ENCODE data around the gene TRPM3.

The TRPM3 gene

DNA sequence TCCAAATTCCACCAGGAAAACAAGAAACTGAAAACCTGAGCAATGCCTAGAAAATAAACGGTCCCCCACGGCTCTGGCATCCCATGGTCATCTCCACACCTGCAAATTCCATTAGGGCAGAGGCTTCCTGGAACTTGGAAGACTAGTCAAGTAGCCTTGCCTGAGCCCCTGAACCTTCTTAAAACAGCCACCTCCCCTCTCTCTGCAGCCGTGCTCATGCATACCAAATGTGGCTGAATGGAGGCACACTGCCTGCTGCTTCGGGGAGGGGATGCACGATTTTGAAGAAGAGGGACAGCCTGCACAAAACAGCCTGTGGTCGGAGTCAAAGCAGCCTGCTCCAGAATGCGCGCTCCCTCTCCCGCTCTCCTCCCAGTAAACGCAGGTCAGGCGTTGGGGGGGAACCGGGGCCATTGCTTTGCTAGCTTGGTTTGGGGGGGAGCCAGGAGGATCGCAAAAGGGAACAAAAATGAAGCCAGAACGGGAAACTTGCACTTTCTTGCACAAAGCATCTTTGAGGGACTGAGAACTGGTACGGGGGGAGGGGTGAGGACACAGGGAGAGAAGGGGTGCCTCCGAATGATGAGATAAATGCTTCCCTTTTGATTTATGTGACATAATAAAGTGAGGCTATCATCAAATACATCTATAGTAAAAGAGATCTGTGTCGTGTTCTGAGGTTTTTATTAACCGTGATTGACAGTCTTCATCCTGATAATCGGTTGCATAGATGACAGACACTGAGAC is at the start of gene TRPM3:
TSS of gene TRPM3 (minus strand) at position 347 of the 747 bp plus-strand sequence. CDS start at position 80, 267 bp downstream.
- H3K36me3 ChIP-seq (ENCODE audit: control insufficient read depth in 5 of 5, insufficient read depth in 5 of 5, low read length in 5 of 5): no peaks in the 10 kb centered on the region
- H3K4me3 ChIP-seq (ENCODE audit: low read depth in 1 of 5, low read length in 5 of 5): peak within 1 kb of the TSS in 1 of 5 donors; percentile 0
- peaks cover 0 to 9% (median 0%) of the 10 kb centered on the region in 5 donors for H3K4me1 ChIP-seq (ENCODE audit: control insufficient read depth in 5 of 5, insufficient read depth in 5 of 5, low read length in 5 of 5)
- H3K27ac ChIP-seq (ENCODE audit: low read depth, low read length): no peak within 1 kb of the TSS
- H3K9me3 ChIP-seq (ENCODE audit: control insufficient read depth in 5 of 5, low read length in 5 of 5): no peaks in the 10 kb centered on the region
- H3K9ac ChIP-seq (ENCODE audit: low read length in 5 of 5): no peak within 1 kb of the TSS
- H3K27me3 ChIP-seq (ENCODE audit: control insufficient read depth in 5 of 5, insufficient read depth in 4 of 5, low read length in 5 of 5): peaks cover 0 to 18% (median 17%) of the 10 kb centered on the region in 5 donors

DNA sequence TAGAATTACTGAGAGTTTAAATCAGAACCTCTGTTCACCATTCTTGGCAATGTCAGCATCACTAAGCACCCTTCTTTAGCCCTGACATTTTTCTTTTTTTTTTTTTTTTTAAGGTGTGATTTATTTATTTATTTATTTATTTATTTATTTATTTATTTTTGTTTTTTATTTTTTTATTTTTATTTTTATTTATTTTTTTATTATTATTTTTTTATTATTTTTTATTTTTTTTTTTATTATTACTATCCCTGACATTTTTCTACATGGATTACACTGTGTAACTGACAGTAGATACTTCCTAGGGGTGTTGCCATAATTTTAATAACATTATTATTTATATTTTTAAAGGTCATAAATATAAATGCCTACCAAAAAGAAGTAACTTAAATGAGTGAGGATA is 47.0 kb upstream of the TRPM3 start:
- H3K4me1 ChIP-seq (ENCODE audit: control insufficient read depth in 5 of 5, insufficient read depth in 5 of 5, low read length in 5 of 5): no peaks in the 10 kb centered on the region
- no peak overlapping the region for H3K4me3 ChIP-seq (ENCODE audit: low read depth in 1 of 5, low read length in 5 of 5)
- no peaks in the 10 kb centered on the region for H3K36me3 ChIP-seq (ENCODE audit: control insufficient read depth in 5 of 5, insufficient read depth in 5 of 5, low read length in 5 of 5)
- no peak overlapping the region for H3K27ac ChIP-seq (ENCODE audit: low read depth, low read length)
- H3K9ac ChIP-seq (ENCODE audit: low read length in 5 of 5): no peak overlapping the region
- H3K9me3 ChIP-seq (ENCODE audit: control insufficient read depth in 5 of 5, low read length in 5 of 5): no peaks in the 10 kb centered on the region
- H3K27me3 ChIP-seq (ENCODE audit: control insufficient read depth in 5 of 5, insufficient read depth in 4 of 5, low read length in 5 of 5): no peaks in the 10 kb centered on the region

DNA sequence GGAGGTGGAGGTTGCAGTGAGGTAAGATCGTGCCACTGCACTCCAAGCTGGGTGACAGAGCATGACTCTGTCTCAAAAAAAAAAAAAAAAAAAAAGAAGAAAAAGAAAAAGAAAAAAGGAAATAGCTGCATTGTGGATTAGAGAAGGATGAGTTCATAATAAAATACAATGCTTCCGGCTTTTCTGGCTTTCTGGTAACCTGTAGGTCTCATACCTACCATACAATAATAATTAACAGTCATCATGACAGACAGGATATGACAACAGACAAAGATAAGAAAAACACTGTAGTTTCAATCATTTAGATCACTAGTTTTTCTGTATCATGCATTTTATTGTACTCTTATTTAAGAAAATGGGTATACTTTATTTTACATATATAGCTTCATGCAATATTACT is 40.7 kb upstream of the TRPM3 start:
- no peak overlapping the region for H3K9ac ChIP-seq (ENCODE audit: low read length in 5 of 5)
- no peaks in the 10 kb centered on the region for H3K27me3 ChIP-seq (ENCODE audit: control insufficient read depth in 5 of 5, insufficient read depth in 4 of 5, low read length in 5 of 5)
- no peaks in the 10 kb centered on the region for H3K4me1 ChIP-seq (ENCODE audit: control insufficient read depth in 5 of 5, insufficient read depth in 5 of 5, low read length in 5 of 5)
- no peaks in the 10 kb centered on the region for H3K36me3 ChIP-seq (ENCODE audit: control insufficient read depth in 5 of 5, insufficient read depth in 5 of 5, low read length in 5 of 5)
- H3K27ac ChIP-seq (ENCODE audit: low read depth, low read length): no peak overlapping the region
- no peak overlapping the region for H3K4me3 ChIP-seq (ENCODE audit: low read depth in 1 of 5, low read length in 5 of 5)
- peaks cover 0 to 3% (median 0%) of the 10 kb centered on the region in 5 donors for H3K9me3 ChIP-seq (ENCODE audit: control insufficient read depth in 5 of 5, low read length in 5 of 5)

DNA sequence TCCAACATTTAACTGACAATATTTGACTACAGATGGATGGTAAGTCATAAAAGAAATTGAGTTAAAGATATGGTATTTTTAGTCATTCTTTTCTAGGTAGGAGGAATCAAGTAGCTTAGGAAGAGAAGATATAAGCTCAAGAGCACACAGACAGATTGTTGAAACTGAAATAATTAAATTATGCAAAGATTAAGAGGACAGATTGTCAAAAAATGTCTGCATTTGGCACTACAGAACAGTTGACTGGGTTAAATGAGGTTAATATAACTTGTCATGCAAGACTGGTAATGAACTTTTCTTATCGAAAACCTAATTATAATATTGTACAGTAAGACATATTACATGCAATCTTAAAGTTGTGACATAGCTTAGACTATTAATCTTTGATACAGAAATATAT is 36.3 kb upstream of the TRPM3 start:
- Histone ChIP-seq H3K27me3 (ENCODE audit: control insufficient read depth in 5 of 5, insufficient read depth in 4 of 5, low read length in 5 of 5) (no peaks in the 10 kb centered on the region), H3K36me3 (ENCODE audit: control insufficient read depth in 5 of 5, insufficient read depth in 5 of 5, low read length in 5 of 5) (no peaks in the 10 kb centered on the region), H3K9me3 (ENCODE audit: control insufficient read depth in 5 of 5, low read length in 5 of 5) (peaks cover 0 to 3% (median 0%) of the 10 kb centered on the region in 5 donors), H3K9ac (ENCODE audit: low read length in 5 of 5) (no peak overlapping the region), H3K4me3 (ENCODE audit: low read depth in 1 of 5, low read length in 5 of 5) (no peak overlapping the region), H3K4me1 (ENCODE audit: control insufficient read depth in 5 of 5, insufficient read depth in 5 of 5, low read length in 5 of 5) (no peaks in the 10 kb centered on the region), H3K27ac (ENCODE audit: low read depth, low read length) (no peak overlapping the region)

DNA sequence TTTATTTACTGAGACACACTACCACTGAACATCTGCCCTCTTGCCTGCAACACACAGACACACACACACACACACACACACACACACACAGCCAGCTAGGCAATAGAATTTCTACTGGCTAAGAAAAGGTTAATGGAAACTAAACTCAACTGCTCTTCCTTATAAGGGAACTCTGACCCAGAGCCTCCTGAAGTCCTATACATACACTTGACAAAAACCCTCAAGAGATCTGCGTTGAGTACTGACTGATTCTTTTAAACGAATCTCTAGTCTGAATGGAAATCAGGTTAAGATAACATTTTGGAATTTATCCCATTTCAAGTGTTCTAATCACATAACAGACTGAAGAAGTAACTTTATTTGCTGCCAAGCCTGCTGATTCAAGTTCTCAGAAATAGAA is 25.9 kb upstream of the TRPM3 start:
- H3K4me3 ChIP-seq (ENCODE audit: low read depth in 1 of 5, low read length in 5 of 5): no peak overlapping the region
- no peaks in the 10 kb centered on the region for H3K36me3 ChIP-seq (ENCODE audit: control insufficient read depth in 5 of 5, insufficient read depth in 5 of 5, low read length in 5 of 5)
- H3K4me1 ChIP-seq (ENCODE audit: control insufficient read depth in 5 of 5, insufficient read depth in 5 of 5, low read length in 5 of 5): peaks cover 0 to 7% (median 0%) of the 10 kb centered on the region in 5 donors
- H3K9ac ChIP-seq (ENCODE audit: low read length in 5 of 5): no peak overlapping the region
- H3K9me3 ChIP-seq (ENCODE audit: control insufficient read depth in 5 of 5, low read length in 5 of 5): peaks cover 0 to 4% (median 0%) of the 10 kb centered on the region in 5 donors
- no peaks in the 10 kb centered on the region for H3K27me3 ChIP-seq (ENCODE audit: control insufficient read depth in 5 of 5, insufficient read depth in 4 of 5, low read length in 5 of 5)
- no peak overlapping the region for H3K27ac ChIP-seq (ENCODE audit: low read depth, low read length)

DNA sequence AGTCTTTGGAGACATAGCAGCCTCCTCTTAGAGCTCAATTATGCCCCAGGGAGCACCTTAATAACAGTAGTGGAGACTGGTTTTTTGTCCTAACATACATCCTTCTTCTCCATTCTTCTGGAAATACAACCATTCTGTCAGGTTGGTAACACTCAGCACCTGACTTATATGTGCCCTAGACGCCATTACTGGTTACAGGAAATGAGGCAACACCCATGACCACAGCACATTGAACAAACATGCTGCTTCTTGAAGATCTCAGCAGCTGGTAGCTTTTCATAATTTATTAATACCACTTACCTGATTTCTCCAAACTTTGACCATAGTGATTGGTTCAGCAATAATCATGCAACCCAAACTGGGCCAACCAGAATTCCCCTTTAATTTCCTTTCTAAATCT is 25.1 kb upstream of the TRPM3 start:
- H3K4me1 ChIP-seq (ENCODE audit: control insufficient read depth in 5 of 5, insufficient read depth in 5 of 5, low read length in 5 of 5): peaks cover 0 to 7% (median 0%) of the 10 kb centered on the region in 5 donors
- H3K9ac ChIP-seq (ENCODE audit: low read length in 5 of 5): no peak overlapping the region
- H3K27ac ChIP-seq (ENCODE audit: low read depth, low read length): no peak overlapping the region
- no peak overlapping the region for H3K4me3 ChIP-seq (ENCODE audit: low read depth in 1 of 5, low read length in 5 of 5)
- no peaks in the 10 kb centered on the region for H3K27me3 ChIP-seq (ENCODE audit: control insufficient read depth in 5 of 5, insufficient read depth in 4 of 5, low read length in 5 of 5)
- peaks cover 0 to 4% (median 0%) of the 10 kb centered on the region in 5 donors for H3K9me3 ChIP-seq (ENCODE audit: control insufficient read depth in 5 of 5, low read length in 5 of 5)
- H3K36me3 ChIP-seq (ENCODE audit: control insufficient read depth in 5 of 5, insufficient read depth in 5 of 5, low read length in 5 of 5): no peaks in the 10 kb centered on the region

DNA sequence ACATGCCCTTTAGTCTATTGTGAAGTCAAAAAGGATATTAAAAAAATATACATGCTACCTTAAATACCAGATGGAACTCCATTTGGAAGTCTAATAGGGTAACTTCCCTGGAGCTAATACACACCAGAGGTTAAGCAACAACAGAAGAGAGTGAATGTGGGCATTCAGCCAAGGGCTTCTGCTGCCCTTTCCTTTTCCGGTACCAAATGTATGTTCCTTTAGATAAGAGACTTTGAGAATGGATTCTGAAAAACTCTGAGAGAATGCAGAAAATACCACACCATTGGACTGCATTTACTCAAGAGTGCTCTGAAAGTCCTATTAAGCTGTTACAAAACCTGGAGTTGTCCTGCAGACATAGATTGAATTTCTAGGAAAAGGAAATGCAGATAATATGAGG is 23.8 kb upstream of the TRPM3 start:
- H3K4me3 ChIP-seq (ENCODE audit: low read depth in 1 of 5, low read length in 5 of 5): no peak overlapping the region
- peaks cover 0 to 4% (median 0%) of the 10 kb centered on the region in 5 donors for H3K9me3 ChIP-seq (ENCODE audit: control insufficient read depth in 5 of 5, low read length in 5 of 5)
- no peaks in the 10 kb centered on the region for H3K27me3 ChIP-seq (ENCODE audit: control insufficient read depth in 5 of 5, insufficient read depth in 4 of 5, low read length in 5 of 5)
- no peaks in the 10 kb centered on the region for H3K36me3 ChIP-seq (ENCODE audit: control insufficient read depth in 5 of 5, insufficient read depth in 5 of 5, low read length in 5 of 5)
- peaks cover 0 to 7% (median 0%) of the 10 kb centered on the region in 5 donors for H3K4me1 ChIP-seq (ENCODE audit: control insufficient read depth in 5 of 5, insufficient read depth in 5 of 5, low read length in 5 of 5)
- H3K9ac ChIP-seq (ENCODE audit: low read length in 5 of 5): no peak overlapping the region
- no peak overlapping the region for H3K27ac ChIP-seq (ENCODE audit: low read depth, low read length)

DNA sequence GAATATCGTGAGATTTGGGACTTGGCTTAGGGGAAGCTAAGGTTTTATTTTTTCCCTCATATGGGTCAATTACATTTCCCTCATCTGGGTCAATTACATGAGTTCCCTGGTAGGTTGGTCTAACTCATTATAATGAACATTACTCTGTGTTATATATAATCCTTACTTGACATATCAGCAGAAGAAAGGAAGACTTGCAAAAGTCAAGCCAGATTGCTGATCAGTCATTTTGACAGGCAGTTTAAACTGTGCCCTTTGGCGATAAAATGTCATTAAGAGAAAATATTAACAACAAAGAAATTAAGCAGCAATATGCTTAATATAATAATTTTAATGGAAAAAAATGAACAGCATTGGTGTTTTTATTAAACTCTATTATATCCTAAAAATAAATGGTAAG is 23.1 kb upstream of the TRPM3 start:
- Histone ChIP-seq H3K4me1 (ENCODE audit: control insufficient read depth in 5 of 5, insufficient read depth in 5 of 5, low read length in 5 of 5) (peaks cover 0 to 7% (median 0%) of the 10 kb centered on the region in 5 donors), H3K4me3 (ENCODE audit: low read depth in 1 of 5, low read length in 5 of 5) (no peak overlapping the region), H3K9me3 (ENCODE audit: control insufficient read depth in 5 of 5, low read length in 5 of 5) (peaks cover 0 to 4% (median 0%) of the 10 kb centered on the region in 5 donors), H3K27me3 (ENCODE audit: control insufficient read depth in 5 of 5, insufficient read depth in 4 of 5, low read length in 5 of 5) (no peaks in the 10 kb centered on the region), H3K9ac (ENCODE audit: low read length in 5 of 5) (no peak overlapping the region), H3K27ac (ENCODE audit: low read depth, low read length) (no peak overlapping the region), H3K36me3 (ENCODE audit: control insufficient read depth in 5 of 5, insufficient read depth in 5 of 5, low read length in 5 of 5) (no peaks in the 10 kb centered on the region)

DNA sequence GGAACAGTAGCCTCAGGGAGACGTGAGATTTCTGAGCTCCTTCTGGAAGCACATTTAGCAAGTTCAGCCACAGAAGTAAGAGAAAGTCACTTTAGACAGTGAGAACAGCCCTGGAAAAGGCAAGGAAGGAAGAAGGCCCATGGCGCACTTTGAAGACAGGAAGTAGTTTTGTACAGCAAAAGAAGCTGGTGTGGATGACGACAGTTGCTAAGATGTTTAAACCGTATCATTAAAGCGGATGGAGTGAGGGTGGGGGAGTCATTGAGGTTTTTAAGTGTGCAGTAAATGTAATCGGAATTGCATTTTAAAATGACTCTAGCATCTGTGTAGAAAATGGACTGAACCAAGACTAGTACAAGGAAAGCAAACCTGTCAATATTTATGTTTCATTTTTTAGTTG is 15.3 kb upstream of the TRPM3 start:
- no peaks in the 10 kb centered on the region for H3K27me3 ChIP-seq (ENCODE audit: control insufficient read depth in 5 of 5, insufficient read depth in 4 of 5, low read length in 5 of 5)
- H3K4me1 ChIP-seq (ENCODE audit: control insufficient read depth in 5 of 5, insufficient read depth in 5 of 5, low read length in 5 of 5): no peaks in the 10 kb centered on the region
- no peak overlapping the region for H3K9ac ChIP-seq (ENCODE audit: low read length in 5 of 5)
- no peak overlapping the region for H3K4me3 ChIP-seq (ENCODE audit: low read depth in 1 of 5, low read length in 5 of 5)
- no peaks in the 10 kb centered on the region for H3K9me3 ChIP-seq (ENCODE audit: control insufficient read depth in 5 of 5, low read length in 5 of 5)
- H3K27ac ChIP-seq (ENCODE audit: low read depth, low read length): no peak overlapping the region
- no peaks in the 10 kb centered on the region for H3K36me3 ChIP-seq (ENCODE audit: control insufficient read depth in 5 of 5, insufficient read depth in 5 of 5, low read length in 5 of 5)

DNA sequence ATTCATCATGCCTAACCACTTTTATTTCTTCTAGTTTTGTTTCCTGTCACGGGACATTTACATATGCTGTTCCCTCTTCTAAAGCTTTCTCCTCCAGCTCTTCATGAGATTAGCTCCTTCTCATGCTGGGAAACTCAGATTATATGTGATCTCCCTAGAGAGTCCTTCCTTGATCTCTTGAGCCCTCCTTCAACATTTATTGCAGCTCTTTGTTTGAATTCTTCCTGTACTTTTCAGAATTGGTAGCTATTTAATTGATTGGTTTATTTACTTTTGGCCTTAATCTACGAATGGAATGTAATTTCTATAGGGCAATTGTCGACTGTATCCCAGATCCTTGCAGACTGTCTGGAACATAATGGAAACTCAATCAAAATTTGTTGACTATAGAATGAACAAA is 9.7 kb upstream of the TRPM3 start:
- H3K27me3 ChIP-seq (ENCODE audit: control insufficient read depth in 5 of 5, insufficient read depth in 4 of 5, low read length in 5 of 5): no peaks in the 10 kb centered on the region
- H3K4me1 ChIP-seq (ENCODE audit: control insufficient read depth in 5 of 5, insufficient read depth in 5 of 5, low read length in 5 of 5): no peaks in the 10 kb centered on the region
- no peak overlapping the region for H3K4me3 ChIP-seq (ENCODE audit: low read depth in 1 of 5, low read length in 5 of 5)
- no peak overlapping the region for H3K27ac ChIP-seq (ENCODE audit: low read depth, low read length)
- no peaks in the 10 kb centered on the region for H3K36me3 ChIP-seq (ENCODE audit: control insufficient read depth in 5 of 5, insufficient read depth in 5 of 5, low read length in 5 of 5)
- no peak overlapping the region for H3K9ac ChIP-seq (ENCODE audit: low read length in 5 of 5)
- H3K9me3 ChIP-seq (ENCODE audit: control insufficient read depth in 5 of 5, low read length in 5 of 5): no peaks in the 10 kb centered on the region

Data from subcutaneous abdominal adipose tissue (tissue), 5 donors.